NCI-H2107 (cell line): ENCODE results near the gene PIWIL4.
"Not testable (repeated sequence)": the region's sequence is repeated elsewhere in the genome, so short reads cannot be mapped to it uniquely, and the experiment has no call there.

ENCODE experiments used
- DNase-seq: peaks from one replicate; lab custom pipeline; 2025; lab: John Stamatoyannopoulos, UW

PIWIL4 gene

GRCh38 chr11:94549146-94549545 lies 18.0 kb upstream of the PIWIL4 start:
- no peak for DNase-seq

GRCh38 chr11:94550513-94550912 lies 16.7 kb upstream of the PIWIL4 start:
- DNase-seq: no peak

GRCh38 chr11:94553938-94554337 lies 13.2 kb upstream of the PIWIL4 start:
- DNase-seq: no peak

DNA sequence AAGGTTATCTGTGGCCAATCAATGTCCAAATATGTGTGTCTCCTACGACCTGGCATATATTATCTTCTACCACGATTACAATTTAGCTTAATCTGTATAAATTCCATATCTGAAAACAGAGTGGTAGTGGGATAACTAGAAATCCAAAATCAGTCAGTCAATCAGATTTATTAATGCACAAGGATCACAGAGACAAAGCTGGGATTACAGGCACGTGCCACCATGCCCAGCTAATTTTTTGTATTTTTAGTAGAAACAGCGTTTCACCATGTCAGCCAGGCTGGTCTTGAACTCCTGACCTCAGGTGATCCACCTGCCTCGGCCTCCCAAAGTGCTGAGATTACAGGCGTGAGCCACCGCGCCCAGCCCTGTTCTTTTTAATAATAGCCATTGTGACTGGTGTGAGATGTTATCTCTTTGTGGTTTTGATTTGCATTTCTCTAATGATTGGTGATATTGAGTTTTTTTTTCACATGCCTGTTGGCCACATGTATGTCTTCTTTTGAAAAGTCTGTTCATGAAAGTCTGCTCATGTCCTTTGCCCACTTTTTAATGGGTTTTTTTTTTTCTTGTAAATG lies 11.3 kb upstream of the PIWIL4 start:
- not testable (repeated sequence) for DNase-seq

DNA sequence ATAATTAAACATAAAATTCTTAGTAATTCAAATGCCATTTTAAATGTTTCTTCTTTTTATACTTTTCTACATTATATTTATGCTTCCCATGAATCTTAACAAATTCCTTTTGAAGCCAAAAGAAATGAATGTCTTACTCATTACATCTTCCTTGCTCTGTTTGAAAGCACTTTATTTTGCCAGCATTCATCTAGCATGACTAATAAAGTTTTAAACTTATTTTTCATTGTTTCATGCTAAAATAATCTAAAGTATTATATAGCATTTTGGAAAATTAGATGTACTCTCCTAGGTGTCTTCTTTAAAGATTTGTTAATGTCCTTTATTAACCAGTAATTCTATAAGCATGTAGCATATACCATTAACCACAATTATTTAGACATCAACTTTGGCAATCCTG lies 9.7 kb upstream of the PIWIL4 start:
- no peak for DNase-seq

GRCh38 chr11:94557992-94558391 lies 9.2 kb upstream of the PIWIL4 start:
- no peak for DNase-seq

GRCh38 chr11:94558468-94558867 lies 8.7 kb upstream of the PIWIL4 start:
- no peak for DNase-seq

DNA sequence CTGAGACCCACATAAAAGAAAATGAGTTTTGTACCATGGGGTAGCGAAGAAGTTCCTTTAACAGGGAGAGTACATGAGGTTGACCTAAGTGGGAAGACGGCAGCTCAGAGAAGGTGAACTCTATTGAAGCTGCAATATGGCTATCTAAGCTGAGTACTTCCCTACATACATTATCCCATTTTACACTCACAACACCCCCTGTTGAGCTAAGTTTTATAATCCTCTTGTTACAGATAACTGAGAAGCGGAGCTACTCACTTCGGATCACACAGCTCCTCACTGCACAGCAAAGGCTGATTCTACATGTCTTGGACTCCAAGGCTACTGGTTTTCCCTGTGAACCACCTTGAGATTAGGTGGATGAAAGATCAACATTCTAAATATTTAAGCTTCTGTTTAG lies 8.2 kb upstream of the PIWIL4 start:
- DNase-seq: no peak

DNA sequence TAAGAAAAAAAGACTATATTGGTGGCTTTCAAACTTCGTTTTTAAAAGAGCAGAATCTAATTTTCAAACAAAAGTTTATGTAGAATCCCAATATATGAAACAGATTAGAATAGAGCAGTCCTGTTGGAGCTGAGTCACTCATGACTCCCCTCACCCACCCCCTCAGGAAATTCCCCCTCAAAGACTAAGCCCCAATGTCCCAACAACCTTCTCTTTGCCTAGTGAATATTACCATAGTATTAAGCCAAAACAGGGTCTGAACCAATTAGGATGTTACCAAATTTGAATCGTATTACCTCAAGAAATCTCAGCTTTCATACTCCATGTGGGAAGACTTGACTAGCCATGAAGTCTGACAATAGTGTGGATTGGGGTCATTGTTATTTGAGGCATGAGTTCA lies 7.8 kb upstream of the PIWIL4 start:
- no peak for DNase-seq

DNA sequence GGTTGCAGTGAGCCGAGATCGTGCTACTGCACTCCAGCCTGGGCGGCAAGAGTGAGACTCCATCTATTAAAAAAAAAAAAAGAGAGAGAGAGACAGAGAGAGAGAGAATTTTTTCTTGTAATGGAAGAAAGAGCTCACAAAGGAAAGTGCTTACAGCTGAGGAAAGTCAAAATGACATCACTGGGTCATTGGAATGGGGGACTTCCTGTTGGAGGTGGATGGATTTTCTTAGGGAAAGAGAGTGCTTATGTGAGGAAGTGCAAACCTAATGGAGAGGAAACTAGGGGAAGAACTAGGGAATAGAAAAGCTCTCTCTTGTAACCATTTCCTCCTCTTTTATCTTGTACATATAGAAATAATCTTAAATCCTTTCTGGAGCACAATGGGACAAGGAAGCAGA lies 6.3 kb upstream of the PIWIL4 start:
- no peak for DNase-seq

DNA sequence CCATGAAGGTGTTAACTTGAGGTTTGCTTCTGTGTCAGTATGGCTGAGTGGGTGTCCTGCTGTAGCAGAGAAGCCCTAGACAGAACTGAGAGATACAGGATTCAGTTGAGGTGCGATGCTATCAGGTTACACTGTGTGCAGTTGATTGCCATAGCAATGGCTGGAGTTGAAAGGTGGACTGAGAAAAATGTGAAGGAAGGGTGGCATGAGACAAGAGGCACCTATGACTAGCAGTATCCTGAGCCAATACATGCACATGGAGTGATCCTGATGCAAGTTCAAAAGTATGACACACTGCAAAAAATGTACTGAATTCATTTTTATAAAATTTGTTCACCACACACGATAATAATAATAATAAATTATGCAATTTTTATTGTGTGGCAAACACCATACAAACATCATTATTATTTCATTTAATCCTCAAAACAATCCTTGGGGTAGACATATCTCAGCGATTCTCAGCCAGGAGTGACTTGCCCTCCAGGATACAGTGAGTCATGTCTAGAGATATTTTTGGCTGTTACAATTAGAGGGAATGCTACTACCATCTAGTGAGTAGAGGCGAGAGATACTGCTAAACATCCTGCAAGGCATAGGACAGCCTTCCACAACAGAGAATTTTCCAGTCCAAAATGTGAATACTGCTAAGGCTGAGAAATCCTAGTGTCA lies 3.9 kb upstream of the PIWIL4 start:
- no peak for DNase-seq

DNA sequence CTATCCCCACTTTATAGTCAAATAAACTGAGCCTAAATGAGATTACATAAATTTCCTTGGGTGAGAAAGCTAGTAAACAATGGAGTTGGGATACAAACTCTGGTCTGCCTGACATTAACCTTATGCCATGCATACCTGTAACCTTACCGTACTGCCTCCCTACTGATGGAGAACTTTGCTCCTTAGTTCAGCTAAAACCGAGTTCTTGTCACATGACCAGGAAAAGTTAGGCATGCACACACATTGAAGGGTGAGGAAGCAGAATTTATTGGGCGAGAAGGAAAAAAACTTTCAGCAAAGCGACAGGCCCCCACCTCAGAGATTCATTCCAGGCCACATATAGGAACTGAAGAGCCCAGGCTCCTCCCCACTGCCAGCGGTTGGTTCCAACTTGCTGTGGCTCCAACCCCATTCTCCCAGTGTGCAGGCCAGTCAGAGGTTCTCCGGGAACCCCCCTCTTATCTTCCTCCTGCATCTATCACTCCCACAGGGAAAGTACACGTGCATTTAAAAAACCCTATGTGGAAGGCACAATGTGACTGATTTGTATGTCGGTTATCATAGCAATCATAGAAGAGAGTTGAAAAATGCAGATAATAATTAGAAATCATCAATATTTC lies 3.2 kb upstream of the PIWIL4 start:
- DNase-seq: no peak

DNA sequence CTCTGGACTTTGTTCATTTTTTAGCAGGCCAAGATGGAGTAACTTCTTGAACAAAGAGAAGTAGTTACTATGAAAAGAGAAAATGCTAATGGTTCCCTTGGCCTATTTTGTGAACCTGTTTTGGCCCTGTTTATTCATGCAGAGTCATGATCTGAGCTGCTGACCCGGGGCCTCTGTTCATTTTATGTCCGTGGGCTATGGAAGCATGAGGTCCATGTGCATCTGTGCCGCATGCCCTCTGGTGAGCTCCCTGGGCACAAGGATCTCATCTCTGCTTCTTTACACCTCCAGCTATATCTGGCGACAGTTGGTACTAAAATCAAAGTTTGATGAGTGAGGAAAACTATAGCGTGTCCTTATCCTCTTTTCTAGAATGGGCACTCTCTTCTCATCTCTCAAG lies 1.0 kb downstream of the PIWIL4 start:
- no peak for DNase-seq

- no peak for DNase-seq
Observed at GRCh38 chr11:94568717-94569116, 1.5 kb downstream of the PIWIL4 start.

GRCh38 chr11:94572975-94573374 lies 5.8 kb downstream of the PIWIL4 start:
- DNase-seq: not testable (repeated sequence)

DNA sequence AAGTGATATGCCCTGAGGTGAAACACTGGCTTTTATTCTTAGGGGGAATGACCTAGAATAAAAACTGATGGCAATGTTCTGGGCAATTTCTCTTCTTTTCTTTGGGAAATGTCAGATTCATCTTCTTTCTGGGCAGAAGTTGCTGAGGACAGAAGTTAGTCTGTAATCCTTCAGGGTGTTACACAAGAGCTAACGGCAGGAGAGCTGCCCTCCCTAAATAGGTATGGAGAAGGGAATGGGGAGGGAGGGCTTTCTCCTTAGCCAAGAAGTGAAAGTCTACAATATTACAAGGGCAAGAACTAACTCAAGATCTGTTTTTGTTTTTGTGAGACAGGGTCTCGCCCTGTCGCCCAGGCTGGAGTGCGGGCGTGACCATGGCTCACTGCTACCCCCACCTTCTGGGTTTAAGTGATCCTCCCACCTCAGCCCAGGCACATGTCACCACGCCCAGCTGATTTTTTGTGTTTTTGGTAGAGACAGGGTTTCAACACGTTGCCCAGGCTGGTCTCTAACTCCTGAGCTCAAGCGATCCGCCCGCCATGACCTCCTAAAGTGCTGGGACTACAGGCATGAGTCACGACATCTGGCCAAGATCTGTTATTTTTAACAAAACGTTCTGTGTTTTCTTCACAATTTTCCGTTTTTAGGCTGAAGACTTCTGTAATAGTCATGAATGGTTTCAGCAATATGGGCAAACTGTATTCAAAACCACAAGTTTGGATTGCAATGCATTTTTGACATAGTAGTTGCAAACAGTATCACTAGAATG lies 7.2 kb downstream of the PIWIL4 start:
- no peak for DNase-seq

DNA sequence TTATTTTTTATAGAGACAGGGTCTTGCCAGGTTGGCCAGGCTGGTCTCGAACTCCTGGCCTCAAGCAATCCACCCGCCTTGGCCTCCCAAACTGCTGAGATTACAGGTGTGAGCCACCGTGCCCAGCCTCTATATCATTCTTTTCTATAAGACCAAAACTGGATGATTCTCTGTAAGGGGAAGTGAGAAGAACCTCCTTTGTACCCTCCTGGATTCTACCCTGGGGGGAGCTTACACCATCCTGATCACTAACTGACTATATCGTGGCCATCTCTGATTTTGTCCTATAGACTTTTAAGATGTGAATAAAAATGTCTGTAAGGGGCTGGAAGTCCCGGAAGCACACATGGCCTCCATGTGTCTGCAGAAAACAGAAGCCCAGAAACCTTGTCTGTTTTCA lies 9.1 kb downstream of the PIWIL4 start:
- DNase-seq: no peak

DNA sequence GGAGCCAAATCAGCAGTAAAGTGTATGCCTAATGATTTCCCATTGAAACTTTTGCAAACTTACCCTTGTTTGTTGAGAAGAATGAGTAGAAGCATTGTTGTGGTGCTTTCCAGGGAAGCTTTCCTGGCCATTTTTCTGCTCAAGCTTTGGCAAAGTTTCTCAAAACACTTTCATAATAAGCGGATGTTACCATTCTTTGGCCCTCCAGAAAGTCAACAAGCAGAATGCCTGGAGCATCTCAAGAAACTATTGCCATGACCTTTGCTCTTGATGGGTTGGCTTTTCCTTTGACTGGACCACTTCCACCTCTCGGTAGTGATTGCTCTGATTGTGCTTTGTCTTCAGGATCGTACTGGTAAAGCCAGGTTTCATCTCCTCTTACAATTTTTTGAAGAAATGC lies 10.7 kb downstream of the PIWIL4 start:
- DNase-seq: no peak

GRCh38 chr11:94581926-94582325 lies 14.8 kb downstream of the PIWIL4 start:
- DNase-seq: no peak

- no peak for DNase-seq
Observed at GRCh38 chr11:94583213-94583865, 16.2 kb downstream of the PIWIL4 start.

DNA sequence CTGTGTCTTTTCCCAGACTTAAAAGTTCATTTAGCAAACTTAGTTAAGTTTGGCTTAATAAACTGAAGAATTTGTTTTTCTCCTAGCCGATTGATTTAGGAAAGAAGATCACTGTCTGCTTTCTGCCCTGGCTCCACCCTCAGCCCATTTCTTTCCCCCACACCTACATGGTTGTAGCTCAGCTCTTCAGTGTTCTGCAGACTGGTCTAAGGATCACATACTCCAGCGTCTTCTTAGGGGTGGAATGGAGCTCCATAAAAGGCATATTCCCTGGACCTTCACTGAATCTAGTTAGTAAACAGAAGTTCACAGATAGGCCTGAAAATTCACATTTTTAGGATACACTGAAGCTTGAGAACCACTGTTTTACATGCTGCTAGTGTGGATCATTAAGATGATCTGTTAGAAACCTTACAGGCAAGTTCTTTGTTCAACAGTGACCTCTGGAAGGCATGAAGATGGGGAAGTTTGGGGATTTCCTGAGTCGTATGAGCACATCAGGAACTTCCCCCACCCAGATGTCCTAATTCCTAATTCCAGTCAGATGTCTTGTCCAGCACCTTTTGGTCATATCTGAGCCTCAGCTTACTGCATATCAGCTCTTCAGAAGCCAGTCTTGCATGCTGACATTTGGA lies 16.8 kb downstream of the PIWIL4 start:
- DNase-seq: no peak

DNA sequence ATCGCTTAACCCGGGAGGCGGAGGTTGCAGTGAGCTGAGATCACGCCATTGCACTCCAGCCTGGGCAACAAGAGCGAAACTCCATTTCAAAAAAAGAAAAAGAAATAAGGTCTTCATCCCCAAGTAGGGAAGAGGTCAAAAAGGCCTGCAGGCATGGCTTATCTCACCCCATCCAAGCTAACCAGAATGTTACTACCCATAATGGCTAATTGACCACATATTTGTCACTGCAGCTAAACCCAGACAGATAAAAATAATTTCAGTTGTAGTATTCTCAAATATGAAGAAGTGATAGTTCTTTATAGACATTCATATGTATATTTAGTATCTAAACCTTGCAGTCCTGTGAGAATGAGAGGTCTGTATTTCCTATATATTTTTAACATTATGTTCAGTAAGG lies 17.8 kb downstream of the PIWIL4 start:
- DNase-seq: no peak
